ENCODE data around the gene TMEM80. TPM values are rescaled to one million over a fixed set of nuclear protein-coding genes. Genes with fewer than 3 reads are reported as not detected.

Gene TMEM80
- total and polyA plus RNA-seq, 9 of the 15 experiments (the other 6 are each of a cell fraction or from before 2014, with no cell fraction given): 5.1 to 30.1 (median 12.4) TPM

GRCh38 chr11:695538-696248 is at the start of gene TMEM80 (continued):
- TF ChIP-seq SIN3A (IDR thresholded peaks at IDR 0.05; ENCODE audit: borderline replicate concordance in 2 of 2, control insufficient read depth in 1 of 2, low read depth in 2 of 2, low read length in 2 of 2) (peak; percentile 67 to 68; a peak in 1 of 4 replicates), ZZZ3 (IDR thresholded peaks at IDR 0.05) (no peak), ATF7 (IDR thresholded peaks at IDR 0.05) (peak; percentile 44), CTBP1 (IDR thresholded peaks at IDR 0.05; ENCODE audit: borderline replicate concordance) (peak; percentile 80), ZBTB33 (CRISPR knock-in tag; IDR thresholded peaks at IDR 0.05) (no peak; the same call in 1 of the 2 replicates), RBBP5 (IDR thresholded peaks at IDR 0.05; ENCODE audit: borderline replicate concordance, insufficient read depth, low read length, poor library complexity, severe bottlenecking) (peak; percentile 77), ATF6 (CRISPR knock-in tag; IDR thresholded peaks at IDR 0.05) (0 out of 2 replicates have a peak, but pooled peaks have one; percentile 16), STAG1 (CRISPR knock-in tag; IDR thresholded peaks at IDR 0.05; ENCODE audit: borderline replicate concordance) (no peak), TOE1 (IDR thresholded peaks at IDR 0.05; ENCODE audit: borderline replicate concordance) (no peak), TOE1 (CRISPR knock-in tag; IDR thresholded peaks at IDR 0.05; ENCODE audit: borderline replicate concordance, low read depth) (0 out of 2 replicates have a peak, but pooled peaks have one; percentile 60), FOSL1 (tag; conservative IDR thresholded peaks at IDR 0.05) (no peak), ZKSCAN8 (CRISPR knock-in tag; IDR thresholded peaks at IDR 0.05) (no peak), MTA3 (IDR thresholded peaks at IDR 0.05; ENCODE audit: borderline replicate concordance) (peak; percentile 63), ZNF140 (CRISPR knock-in tag; IDR thresholded peaks at IDR 0.05) (no peak), CBFB (CRISPR knock-in tag; IDR thresholded peaks at IDR 0.05) (no peak)
